HG02840 (cell line): ENCODE data around the gene TTC3.

Experiments
- ATAC-seq: cut with Tn5 transposase; IDR thresholded peaks from one replicate; pipeline ENCODE4 v1.9.1; 2021; ENCODE audit warnings: mild to moderate bottlenecking, moderate library complexity, moderate number of reproducible peaks; ENCODE audit not compliant: unreplicated experiment, low FRiP score

TTC3 gene

GRCh38 chr21:37145635-37146111 lies 72.6 kb downstream of the TTC3 start:
- ATAC-seq, result no peak

- no peak for ATAC-seq
Measured at GRCh38 chr21:37146320-37147235, 73.5 kb downstream of the TTC3 start.

- no peak for ATAC-seq
Measured at GRCh38 chr21:37149411-37149810, 76.4 kb downstream of the TTC3 start.

GRCh38 chr21:37153196-37153934 lies 80.3 kb downstream of the TTC3 start:
- no peak for ATAC-seq

GRCh38 chr21:37153935-37154350 lies 80.9 kb downstream of the TTC3 start:
- ATAC-seq, result no peak

GRCh38 chr21:37155186-37155585 lies 82.1 kb downstream of the TTC3 start:
- ATAC-seq, result no peak

- no peak for ATAC-seq
Measured at GRCh38 chr21:37157938-37158337, 84.9 kb downstream of the TTC3 start.

- ATAC-seq, result no peak
Measured at GRCh38 chr21:37159053-37159776, 86.2 kb downstream of the TTC3 start.

- ATAC-seq, result no peak
Measured at GRCh38 chr21:37159949-37160348, 86.9 kb downstream of the TTC3 start.

- ATAC-seq, result no peak
Measured at GRCh38 chr21:37164742-37165141, 91.7 kb downstream of the TTC3 start.

- ATAC-seq, result no peak
Measured at GRCh38 chr21:37165586-37165985, 92.5 kb downstream of the TTC3 start.

GRCh38 chr21:37166733-37167132 lies 93.7 kb downstream of the TTC3 start:
- ATAC-seq, result no peak

GRCh38 chr21:37168666-37169065 lies 95.6 kb downstream of the TTC3 start:
- no peak for ATAC-seq

GRCh38 chr21:37172646-37173045 lies 99.6 kb downstream of the TTC3 start:
- no peak for ATAC-seq

- ATAC-seq, result no peak
Measured at GRCh38 chr21:37176716-37177115, 103.7 kb downstream of the TTC3 start.

- no peak for ATAC-seq
Measured at GRCh38 chr21:37181059-37181458, 108.0 kb downstream of the TTC3 start.

GRCh38 chr21:37182222-37182621 lies 109.2 kb downstream of the TTC3 start:
- no peak for ATAC-seq

GRCh38 chr21:37183749-37184148 lies 110.7 kb downstream of the TTC3 start:
- no peak for ATAC-seq

- no peak for ATAC-seq
Measured at GRCh38 chr21:37184784-37185593, 111.9 kb downstream of the TTC3 start.

GRCh38 chr21:37186983-37187382 lies 113.9 kb downstream of the TTC3 start:
- ATAC-seq, result no peak
